GM18867 (cell line): ENCODE data around the gene CBX1.

Experiments
- ATAC-seq: cut with Tn5 transposase; IDR thresholded peaks from one replicate; pipeline ENCODE4 v1.9.1; 2021; ENCODE audit warnings: mild to moderate bottlenecking, moderate library complexity; ENCODE audit not compliant: unreplicated experiment

CBX1 gene

DNA sequence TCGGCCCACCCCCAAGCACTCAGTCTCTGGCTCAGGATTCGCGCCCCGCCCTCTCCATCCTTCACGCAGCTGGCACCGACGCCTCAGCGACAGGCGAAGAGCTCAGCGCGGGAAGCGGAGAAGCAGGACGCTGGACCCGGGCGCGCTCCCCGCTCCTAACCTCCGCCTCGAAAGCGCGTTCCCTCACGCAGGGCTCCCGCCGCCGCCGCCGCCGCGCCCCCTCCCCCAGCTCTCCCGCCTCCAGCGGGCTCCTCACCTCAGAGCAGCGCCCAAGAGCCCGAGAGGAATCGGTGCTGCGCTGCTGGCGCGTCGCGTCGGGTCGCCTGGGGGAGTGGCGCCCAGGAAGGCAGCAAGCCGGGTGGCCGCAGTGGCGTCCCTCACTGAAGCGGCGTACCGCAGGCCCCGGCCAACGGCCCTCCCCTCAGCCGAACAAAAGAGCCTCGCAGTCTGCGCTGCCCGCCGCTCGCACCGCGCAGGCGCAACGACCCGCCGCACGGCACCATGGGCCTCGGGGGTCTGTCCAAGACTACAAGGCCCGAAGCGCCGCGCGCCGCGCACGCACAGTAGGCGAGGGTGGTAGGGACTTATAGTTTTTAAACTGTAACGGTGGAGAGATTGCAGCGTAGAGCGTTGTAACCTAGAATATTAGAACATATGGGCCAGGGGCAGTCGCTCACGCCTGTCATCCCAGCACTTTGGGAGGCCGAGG is at the start of gene CBX1:
CBX1 (minus strand) TSS at position 467 of the 709 bp plus-strand sequence. CDS start 24,474 bp downstream, outside the sequence.
- peak; percentile 91 for ATAC-seq

DNA sequence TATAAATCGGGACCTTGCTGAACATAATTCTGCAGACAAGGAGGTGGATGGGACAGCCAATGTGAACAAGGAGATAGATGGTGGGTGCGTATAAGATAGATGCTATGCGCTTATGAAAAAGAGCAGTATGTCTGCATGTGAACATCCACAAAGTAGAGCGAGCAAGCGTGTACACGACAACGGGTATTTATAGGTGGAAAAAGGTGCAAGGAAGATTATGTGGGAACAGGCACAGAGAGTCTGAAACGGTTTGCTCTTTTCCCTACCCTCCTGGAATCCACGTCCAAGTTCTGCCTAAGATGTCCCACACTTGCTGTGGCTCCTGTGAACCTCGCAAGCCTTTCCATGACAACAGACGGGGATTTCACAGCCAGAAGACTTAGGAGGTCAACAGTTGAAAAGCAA is 49.3 kb upstream of the CBX1 start:
- ATAC-seq = no peak

DNA sequence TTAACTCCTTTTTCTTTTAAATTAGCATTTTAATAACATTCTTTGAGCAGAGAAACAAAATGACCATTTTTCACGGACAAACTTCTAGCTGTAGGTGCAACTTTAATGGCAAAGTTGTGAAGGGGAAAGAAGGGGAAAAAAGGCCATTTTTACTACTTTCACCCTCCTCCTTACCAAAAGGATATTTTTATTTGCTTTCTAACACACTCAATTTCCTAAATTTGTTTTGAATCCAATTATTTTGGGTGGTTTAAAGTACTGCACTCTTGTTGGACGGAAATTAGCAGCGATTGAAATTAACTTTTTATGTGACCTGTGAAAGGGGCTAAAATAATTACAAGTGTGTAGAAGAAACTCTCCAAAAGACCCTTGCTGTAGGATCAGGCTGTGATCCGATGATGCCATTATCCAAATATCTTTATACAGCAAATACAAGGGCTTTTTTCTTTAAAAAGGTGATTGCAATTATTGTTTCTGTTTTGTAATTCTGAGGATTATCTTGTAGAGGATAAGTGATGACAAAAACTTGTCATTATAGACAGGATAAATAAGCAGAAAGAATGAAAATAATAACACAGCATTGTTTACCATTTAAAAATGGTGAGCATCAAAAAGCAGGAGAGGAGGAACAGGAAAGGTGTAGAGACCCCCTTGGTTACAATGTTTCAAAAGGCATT is 48.6 kb upstream of the CBX1 start:
- ATAC-seq = no peak

DNA sequence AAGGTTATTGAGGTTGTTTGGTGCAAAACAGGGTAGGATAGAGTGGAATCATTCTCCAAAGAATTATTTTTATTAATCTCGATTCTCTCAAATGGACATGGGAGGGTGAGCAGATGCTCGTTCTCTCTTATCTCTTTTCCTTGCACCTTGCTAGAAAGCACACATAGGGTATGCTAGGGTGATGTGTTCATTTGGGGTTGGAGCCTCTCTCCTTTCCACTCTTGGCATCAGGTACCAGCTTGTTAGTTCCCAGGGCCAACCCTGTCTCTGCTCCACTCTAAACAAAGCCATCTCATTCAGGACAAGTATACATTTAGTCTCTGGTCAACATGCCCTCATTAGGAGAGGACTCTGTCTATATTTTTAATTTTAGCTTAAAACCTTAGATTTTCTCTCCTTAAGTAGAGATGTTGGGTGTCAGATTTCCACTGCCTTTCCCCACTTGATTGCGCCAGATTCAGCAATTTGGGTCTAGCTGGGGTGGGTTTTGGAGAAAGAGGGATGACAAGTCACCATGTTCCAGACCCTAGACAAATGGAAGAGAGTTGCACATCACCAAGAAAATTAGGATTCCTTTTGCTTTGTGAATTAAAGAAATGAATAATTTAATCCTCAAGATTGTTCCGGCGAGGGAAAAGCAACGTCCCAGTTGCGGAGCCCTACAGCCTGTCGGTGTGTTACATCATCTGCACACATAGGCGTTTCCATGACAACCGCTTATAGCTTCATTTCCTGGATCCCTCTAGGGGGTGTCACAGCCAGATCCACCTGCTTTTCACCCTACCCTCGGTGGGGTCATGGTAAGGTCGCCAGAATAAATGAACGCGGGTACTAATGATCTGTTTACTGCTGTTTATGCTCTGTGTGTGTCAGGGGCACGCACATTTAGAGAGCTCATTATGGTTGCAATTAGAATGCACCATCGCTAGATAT is 47.8 kb upstream of the CBX1 start:
- no peak for ATAC-seq

DNA sequence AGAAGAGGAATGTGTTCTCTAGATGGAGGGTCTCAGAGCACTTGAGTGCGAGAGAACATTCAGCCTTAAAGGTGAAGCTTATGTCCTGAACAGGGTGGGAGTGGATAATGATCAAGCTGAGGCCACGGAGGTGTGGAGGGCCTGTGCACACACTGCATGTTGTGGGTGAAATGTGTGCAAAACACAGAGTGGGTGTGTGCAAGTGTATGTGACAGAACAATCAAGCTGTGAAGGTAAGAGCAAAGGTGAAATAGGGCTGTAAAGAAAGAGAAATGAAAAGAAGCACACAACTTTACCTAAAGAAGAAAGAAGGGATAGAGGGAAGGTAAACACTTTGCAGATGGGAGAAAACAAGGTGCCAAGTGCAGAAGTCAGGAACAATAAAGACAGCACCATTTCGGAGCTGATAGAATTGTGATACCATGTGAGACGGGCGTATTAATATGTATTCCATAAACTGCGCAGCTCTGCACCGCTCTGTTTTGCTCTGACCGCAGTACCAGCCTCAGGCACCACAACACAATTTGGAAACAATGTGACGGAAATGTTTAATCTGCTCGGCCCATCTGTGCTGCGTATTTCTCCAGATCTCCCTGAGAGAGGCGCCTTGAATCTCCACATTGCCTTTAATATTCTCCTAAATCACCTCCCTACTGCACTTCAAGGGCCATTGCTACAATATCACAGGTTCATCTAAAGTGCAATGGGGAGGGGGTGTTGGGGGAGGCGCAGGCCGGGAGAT is 46.9 kb upstream of the CBX1 start:
- no peak for ATAC-seq

DNA sequence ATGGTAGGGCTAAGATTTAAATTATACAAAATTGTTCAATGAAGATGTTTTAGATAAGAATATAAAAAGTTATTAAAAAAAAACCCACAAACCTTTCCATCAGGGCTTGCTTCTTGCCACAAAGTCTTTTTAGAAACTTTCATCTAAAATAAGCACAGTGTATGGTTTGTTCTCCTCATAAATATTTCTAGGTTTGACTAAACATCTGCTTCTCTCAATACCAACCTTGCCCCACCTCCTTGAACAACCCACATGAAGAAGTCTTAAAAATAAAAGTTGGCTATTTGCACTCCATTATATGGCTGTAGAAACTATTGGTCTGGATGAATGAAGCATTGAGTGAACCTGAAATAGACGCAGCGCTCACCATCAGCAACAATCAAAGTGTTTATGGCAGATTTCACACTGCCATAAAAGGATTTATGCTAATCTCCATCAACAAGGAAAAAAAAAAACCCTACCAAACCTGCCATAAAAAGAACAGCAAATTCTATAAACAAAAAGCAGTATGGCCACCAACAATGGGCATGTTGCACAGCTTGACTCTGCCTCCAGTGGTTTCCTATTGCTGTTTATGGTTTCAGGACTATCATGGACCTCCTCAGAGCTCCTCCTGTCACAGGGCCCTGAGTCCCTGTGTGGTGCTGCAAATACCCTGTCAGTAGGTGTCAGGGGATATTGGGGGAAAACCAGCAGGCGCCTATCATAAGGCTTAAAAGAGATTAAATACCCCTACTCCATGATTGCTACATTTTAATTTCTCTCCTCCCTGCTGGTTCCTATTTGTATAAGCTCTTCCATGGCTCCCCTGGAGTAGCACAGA is 43.9 kb upstream of the CBX1 start:
- no peak for ATAC-seq

DNA sequence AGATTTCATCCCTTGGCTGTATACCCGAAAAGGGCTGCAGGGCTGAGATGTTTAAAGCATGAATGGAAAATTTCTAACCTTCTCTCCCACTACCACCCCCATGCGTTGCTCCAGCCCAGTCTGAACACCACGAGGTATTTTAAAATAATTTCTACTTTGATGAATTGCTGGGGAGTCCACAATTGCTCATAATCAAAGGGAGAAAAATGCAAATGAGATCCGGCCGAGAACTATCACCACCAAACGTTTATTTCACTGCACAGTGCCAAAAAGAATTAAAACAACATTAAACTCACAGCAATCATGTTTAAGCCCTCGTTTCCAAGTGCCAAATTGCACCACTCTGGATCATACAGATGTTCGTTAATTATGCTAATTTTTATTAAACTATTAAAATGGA is 43.0 kb upstream of the CBX1 start:
- ATAC-seq = no peak

DNA sequence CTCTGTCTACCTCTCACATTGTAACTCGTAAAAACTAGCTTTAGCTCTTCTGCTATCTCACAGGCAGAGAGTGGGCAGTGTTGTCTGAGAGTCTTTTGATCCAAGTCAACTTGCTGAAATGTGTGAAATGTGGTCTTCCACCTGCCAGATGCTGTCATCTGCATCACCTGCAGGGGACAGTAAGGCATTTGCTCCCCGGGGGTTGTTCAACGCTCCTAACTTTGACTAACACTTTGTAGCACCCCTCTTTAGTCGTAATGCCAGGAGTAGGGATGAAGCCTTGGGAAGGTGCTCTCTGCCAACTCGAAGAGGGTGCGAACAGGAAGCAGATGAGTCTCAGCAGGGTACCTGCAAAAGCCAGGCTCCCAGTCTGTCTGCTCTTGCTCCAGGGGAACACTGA is 42.4 kb upstream of the CBX1 start:
- ATAC-seq = no peak

DNA sequence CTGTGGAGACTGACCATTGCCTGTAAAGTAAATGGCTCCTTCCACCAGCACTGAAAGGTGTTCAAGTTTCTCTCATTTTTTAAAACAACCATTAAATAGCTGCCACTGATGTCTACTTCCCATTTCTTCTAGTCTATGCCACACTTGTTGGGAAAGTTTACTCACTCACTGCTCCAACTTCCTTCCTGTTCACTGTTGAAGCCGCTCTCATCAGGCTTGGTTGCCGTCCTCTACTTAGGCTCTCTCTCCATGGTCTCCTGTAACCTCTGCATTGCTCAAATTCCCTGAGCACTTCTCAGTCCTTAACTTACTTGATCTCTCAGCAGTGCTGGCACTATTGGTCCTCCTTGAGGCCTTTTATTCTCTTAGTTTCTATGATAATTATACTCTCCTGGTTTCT is 38.7 kb upstream of the CBX1 start:
- no peak for ATAC-seq

DNA sequence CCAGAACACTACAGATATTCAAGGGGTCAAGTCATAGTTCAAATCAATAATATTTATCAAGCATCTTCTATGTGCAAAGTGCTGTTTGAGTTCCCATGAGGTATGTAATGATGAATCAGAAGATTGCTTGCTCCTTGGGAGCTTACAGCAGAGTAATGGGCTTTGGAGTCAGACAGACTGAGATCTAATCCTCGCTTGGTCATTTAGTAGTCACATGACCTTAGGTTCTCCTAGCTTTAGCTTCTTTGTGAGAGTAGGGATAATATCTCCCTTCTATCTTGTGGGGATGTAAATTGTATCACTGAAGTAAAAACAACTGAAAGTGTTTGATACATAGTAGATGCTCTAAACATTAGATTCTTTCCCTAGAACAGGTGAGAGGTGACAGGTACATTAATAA is 36.4 kb upstream of the CBX1 start:
- ATAC-seq = no peak

DNA sequence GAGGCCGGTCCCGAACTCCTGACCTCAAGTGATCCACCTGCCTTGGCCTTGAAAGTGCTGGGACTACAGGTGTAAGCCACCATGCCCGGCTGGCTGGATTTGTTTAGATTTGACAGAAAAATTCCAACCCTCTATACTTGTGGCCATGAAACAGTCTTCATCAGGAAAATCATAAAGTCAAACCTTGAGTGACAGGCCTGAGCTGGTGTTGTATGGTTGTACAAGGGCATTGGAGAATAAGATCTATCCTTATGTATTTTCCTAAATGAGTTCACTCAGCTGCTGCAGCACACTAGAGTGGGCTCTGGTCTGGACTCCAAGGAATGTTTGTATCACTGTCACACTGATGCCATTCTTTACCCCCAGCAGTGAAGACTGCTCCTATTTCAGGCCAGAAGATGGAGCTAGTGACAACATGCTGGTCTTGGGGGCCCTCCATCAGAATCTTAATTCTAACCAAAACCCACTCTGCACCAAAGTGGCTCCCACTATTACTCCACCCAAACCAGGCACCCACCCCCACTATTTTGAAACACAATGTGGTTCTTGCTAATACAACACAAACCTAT is 33.7 kb upstream of the CBX1 start:
- no peak for ATAC-seq

DNA sequence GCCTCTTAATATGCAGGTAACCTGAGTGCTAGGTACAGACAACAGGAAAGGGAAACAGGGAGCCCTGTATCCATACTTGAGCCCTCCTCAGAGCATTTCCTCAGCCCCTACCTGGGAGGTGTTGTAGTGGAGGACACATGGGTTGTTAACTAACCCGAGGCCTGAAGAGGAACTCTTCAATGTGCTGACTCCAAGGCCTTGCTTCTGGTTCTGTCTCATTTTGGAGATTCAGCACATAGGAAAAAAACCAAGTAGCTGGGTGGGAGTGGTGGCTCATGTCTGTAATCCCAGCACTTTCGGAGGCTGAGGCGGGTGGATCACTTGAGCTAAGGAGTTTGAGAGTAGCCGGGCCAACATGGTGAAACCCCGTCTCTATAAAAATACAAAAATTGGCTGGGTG is 31.1 kb upstream of the CBX1 start:
- no peak for ATAC-seq

DNA sequence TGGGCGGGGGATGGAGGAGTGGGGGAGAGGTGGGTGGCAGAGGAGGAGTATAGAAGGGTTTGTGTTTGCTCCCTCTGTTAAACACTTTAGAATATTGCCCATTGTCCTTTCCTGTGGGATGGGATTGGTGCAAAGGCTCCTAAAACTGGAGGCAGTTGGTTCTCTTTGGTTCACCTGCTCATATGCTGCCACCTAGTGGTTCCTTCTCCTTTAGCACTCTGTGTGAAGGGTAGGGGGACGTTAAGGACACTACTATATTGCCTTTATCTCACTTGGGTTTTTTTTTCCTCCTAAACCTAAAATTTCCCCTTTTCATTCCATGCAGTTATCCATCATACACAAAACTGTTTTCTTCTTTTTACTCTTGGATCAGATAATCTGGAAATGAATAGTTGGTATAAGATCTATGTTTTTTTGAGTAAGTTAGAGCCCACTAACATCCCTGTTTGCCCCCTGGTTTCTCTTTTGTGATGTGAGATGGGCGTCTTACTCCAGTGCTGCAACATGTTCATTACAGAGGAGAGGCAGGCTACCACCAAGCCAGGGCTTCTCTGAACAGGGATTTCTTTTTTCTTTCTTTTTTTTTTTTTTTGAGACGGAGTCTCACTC is 30.0 kb upstream of the CBX1 start:
- no peak for ATAC-seq

DNA sequence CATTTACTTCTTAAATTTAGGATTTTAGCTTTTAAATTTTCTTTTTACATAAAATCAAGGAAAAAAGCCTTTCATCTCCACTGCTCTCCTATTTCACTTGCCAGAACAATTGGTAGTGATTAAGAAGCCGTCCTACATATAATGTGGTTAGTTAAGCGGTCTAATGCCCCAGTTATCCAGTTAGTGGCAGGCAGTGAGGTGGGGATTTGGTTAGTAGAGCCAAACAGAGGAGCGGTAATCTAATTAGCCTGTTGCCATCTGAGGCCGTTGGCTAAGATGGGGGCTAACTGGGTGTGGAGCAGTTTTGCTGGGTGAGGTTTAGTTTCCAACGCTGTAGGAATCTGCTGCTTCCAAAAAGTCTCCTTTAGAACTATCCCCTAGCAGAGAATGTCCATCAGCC is 28.7 kb upstream of the CBX1 start:
- no peak for ATAC-seq

DNA sequence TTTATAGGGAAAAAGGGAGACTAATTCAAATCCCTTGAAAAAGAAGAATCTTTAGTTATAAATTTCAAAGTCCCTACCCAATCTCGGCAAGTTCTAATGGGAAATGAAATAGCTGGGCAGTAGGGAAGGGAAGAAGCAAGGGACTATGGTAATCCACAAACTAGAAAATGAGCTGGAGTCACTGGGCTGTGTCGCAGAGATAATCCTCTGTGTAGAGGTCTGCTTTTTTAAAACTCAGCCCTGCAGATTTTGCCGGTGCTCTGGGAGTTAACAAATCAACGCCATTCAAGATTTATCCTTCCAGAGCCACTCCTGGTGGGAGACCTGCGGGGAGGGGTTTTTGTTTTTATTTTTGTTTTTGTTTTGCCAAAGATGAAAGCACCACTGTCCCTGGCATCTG is 27.1 kb upstream of the CBX1 start:
- no peak for ATAC-seq

DNA sequence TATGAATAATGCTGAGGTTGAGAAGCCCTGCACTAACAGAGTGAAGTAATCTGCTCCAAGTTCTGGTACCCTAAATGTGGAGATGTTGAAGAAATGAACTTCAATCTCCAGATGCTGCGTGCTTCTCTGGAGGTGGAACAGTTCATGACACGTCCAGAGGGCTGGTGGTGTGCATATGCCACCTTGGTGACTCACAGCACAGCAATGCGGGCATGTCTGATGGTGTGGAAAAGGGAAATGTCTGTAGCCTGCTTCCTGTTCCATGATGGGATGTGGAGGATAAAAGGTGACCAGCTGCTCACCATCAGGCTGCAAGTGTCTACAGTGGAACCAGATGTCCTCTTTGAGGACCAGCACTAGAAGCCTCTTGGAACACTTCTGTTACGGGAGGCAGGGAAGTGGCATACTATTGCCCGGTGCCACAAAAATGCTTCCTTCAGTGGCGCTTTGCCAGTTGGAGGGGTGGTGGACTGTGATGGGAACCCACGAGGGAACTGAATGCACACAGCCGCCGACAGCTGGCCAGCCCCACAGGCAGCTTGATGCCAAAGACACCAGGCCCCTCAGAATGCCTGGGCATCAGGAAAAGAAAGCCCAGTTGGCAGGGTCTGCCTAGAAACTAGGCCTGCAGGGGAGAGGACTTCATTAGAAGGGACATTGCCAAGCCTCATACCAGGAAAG is 26.2 kb upstream of the CBX1 start:
- ATAC-seq = no peak

DNA sequence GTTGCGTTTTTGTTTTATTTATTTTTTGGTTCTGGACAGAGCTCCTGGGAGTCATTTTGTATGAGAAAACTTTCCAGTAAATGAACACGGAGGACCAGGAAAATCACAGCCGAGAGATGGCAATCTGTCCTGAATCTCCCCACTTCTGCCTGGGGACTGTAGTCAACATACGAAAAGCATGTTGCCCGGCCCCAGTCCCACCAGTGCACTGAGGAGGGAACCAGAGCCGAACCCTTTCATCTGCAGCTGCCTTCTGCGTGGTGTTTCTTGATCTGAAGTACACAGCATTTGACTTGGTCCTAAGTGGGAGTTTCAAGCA is 25.2 kb upstream of the CBX1 start:
- no peak for ATAC-seq

DNA sequence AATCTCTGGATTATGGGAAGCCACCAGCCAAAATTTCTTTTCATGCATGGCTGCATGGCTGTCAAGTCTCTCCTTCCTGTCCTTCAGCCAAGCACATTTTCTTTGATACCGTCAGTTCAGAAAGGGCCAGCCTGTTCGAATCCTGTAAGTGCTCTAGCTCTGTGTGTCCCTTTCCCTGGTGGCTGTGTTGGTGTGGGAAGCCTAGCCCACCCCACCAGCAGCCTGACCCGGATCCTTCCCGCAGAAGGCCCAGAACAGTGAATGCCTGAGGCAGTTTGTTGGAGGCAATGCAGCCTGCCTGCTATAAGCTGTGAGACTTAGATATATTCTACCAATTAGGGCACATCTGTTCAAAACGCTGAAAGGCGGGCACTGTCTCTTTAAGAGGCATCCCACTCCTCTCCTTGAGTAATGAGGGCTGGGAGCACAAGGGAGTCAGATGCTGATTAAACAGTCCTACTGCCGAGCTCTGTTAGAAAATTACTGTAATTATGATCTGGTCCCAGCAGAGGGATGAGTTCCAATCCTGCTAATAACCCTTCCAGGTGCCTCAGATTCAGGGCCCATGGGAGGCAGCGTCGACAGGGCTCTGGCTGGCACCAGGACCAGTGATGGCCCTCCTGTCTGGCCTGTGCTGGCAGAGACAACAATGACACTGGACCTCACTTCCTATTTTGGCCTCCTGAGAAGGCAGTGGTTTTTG is 24.7 kb upstream of the CBX1 start:
- no peak for ATAC-seq
